ENCODE results near the gene IGFBPL1. TPM values are rescaled to one million over a fixed set of nuclear protein-coding genes. Genes with fewer than 3 reads are reported as not detected.

Gene IGFBPL1
- total RNA-seq, 1 donor = not detected

DNA sequence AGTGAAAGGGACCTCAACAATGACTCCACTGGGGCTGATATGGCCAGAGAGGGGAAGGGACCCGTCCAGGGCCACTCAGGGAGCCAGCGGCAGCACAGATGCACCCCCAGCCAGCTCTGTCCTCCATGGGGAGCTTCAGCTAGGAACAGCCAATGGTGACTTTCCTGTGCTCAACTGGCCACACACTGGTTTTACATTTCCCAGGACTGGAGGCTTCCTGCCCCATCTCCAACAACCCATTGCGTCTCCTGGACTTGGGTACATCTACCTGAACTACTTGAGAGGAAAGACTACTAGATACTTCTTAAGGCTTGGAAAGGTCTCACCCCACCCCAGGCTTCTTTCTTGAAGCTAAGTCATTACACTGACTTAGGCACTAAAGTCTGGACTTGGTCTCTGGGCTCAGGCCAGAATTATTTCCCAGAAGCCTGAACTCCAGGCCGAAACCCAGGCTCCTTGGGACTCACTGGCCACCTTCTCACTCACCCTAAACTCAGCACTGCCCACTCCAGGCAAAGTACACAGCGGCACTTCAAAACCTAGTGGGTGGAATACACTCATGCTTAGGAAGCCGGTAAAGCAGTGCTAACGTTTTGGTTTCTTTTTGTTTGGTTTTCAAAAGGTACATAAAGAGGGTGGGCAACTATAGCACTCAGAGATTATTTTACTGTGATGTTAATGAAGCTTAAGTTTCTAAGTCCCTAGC, 1.5 kb downstream of the IGFBPL1 start:
- DNase-seq (ENCODE audit: low read depth) = no peak
- no peak overlapping the region for H3K4me3 ChIP-seq (ENCODE audit: low read depth, low read length)
- TF ChIP-seq, protein P1, sequence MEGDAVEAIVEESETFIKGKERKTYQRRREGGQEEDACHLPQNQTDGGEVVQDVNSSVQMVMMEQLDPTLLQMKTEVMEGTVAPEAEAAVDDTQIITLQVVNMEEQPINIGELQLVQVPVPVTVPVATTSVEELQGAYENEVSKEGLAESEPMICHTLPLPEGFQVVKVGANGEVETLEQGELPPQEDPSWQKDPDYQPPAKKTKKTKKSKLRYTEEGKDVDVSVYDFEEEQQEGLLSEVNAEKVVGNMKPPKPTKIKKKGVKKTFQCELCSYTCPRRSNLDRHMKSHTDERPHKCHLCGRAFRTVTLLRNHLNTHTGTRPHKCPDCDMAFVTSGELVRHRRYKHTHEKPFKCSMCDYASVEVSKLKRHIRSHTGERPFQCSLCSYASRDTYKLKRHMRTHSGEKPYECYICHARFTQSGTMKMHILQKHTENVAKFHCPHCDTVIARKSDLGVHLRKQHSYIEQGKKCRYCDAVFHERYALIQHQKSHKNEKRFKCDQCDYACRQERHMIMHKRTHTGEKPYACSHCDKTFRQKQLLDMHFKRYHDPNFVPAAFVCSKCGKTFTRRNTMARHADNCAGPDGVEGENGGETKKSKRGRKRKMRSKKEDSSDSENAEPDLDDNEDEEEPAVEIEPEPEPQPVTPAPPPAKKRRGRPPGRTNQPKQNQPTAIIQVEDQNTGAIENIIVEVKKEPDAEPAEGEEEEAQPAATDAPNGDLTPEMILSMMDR (IDR thresholded peaks at IDR 0.05; ENCODE audit: insufficient read depth, low read depth, low read length) = no peak

DNA sequence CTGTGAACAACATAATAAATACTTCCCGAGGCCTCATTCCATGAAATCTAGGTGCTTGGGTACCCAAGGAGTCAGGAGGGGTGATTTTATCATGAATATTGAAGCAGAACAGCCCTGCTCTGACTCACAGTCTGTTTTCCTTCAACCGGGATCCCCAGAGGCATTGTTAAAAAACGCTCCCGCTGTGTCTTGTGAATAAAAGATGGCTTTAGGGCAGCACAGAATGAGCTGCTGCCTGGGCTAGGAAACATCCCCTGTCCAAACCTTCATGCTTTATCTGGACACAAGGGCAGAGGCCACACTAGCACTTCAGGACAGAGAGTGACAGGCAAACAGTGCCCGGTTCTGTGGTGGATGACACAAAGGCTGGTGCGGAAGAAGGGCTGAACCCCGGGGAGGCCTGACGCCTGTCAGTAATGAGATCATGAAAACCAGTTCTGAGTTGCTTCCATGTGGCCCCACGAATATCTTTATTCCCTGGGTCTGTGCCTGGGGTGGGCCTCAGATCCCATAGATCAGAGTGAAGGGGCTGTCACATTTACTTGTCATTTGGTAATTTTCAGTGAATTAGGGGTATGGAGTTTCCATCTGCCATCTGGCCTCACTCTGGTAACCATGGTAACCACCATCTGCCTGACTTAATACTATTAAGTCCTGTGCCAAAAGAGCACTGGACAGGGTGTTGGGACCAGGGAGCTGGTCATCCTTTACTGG, 2.6 kb downstream of the IGFBPL1 start:
- DNase-seq (ENCODE audit: low read depth) = no peak
- TF ChIP-seq, protein P1 (IDR thresholded peaks at IDR 0.05; ENCODE audit: insufficient read depth, low read depth, low read length) = no peak

DNA sequence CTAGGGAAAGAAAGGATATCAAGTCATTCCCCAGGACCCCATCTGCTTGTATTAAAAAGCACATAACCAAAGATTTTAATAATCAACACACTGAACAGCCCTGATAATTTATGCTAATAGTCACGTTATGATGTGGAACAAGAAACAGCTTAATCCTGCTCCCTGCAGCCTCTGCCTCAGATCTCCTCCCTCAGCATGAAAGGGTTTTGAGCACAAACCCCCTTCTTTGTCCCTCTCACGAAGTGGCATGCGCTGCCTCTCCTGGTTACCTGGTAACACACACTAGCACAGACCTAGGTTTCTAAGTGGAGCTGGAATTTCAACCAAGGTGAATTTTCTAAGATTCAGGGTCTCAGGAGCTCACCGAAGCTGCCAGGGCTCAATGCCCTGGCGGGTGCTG, 5.1 kb downstream of the IGFBPL1 start:
- H3K4me3 ChIP-seq (ENCODE audit: low read depth, low read length) = no peak overlapping the region
- TF ChIP-seq, protein P1 (IDR thresholded peaks at IDR 0.05; ENCODE audit: insufficient read depth, low read depth, low read length) = no peak
- no peak for DNase-seq (ENCODE audit: low read depth)

More for the DNA sequence above, 2.6 kb downstream of the IGFBPL1 start:
- no peak overlapping the region for H3K4me3 ChIP-seq (ENCODE audit: low read depth, low read length)

DNA sequence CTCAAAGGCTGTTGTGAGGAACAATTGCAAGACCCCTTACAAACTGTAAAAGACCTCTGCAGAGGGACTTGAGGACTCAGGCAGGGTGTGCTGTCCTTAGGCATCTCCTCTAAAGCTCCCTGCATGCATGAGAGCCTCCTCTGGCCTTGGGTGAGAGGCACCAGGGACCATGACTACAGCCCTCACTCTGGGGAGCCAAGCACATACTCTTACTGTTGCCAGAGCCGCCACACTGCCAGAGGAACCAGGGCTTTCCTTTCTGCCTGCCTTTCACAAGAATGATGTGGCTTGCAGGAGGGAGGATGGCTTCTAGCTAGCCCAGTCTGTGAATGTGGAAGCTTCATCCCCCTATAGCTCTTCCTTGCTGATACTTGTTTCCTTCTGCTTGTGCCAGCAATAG, 5.9 kb downstream of the IGFBPL1 start:
- no peak for DNase-seq (ENCODE audit: low read depth)
- H3K4me3 ChIP-seq (ENCODE audit: low read depth, low read length) = no peak overlapping the region
- TF ChIP-seq, protein P1 (IDR thresholded peaks at IDR 0.05; ENCODE audit: insufficient read depth, low read depth, low read length) = no peak

DNA sequence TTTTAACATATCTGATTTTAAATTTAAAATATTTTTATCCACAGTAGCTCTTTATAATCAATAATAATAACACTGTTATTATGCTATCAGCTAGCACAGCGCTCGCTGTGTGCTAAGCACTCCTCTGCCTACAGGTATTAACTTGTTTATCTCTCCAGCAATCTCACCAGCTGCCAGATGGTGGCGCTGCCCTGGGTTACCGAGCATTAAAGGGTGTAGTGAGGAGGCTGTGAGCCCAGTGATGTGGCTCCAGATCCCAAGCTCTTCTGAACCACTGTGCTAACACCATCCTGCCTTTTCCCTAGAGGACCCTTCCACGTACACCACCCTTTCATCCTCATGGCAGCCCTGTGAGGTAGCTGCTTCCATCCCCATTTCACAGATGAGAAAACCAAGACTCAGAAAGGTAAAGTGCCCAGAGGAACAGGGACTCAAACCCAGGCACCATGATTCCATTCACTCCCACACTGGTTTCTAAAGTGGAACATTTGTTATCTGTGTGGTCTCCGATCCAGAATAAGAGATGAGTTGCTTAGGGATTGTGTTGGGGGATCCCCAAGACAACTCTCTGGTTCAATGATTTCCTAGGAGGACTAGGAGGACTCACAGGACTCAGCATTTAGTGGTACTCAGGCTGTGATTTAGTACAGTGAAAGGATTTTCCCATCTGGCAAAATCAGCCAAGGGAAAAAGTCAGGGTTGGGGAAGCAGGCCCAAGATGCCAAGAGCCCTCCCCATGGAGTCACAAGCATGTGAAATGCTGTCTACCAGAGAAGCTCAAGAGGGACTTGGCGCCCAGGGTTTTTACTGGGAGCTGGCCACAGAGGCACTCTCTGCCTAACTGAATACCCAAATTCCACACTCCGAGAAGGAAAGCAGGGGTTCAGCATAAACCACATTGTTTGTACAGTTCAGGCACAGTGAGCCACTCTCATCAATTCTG, 7.0 kb downstream of the IGFBPL1 start:
- no peak for DNase-seq (ENCODE audit: low read depth)

DNA sequence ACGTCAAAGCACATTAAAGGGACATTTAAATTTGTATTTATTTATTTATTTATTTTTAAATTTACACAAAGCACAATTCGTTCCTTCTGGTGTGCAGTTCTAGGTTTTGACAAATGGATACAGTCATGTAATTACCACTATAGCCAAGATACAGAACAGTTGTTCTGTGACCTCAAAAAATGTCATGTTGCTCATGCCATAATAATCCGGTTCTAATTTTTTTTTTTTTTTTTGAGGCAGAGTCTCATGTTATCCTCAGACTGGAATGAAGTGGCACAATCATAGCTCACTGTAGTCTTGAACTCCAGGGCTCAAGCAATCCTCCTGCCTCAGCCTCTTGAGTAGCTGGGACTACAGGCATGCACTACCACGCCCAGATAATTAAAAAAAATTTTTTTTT, 7.8 kb downstream of the IGFBPL1 start:
- no peak overlapping the region for H3K4me3 ChIP-seq (ENCODE audit: low read depth, low read length)
- TF ChIP-seq, protein P1 (IDR thresholded peaks at IDR 0.05; ENCODE audit: insufficient read depth, low read depth, low read length) = no peak
- DNase-seq (ENCODE audit: low read depth) = no peak

More for the DNA sequence above, 7.0 kb downstream of the IGFBPL1 start:
- no peak overlapping the region for H3K4me3 ChIP-seq (ENCODE audit: low read depth, low read length)
- TF ChIP-seq, protein P1 (IDR thresholded peaks at IDR 0.05; ENCODE audit: insufficient read depth, low read depth, low read length) = peak; percentile 60

All from fibroblast of villous mesenchyme (primary cell).